Skeletal muscle cell (primary cell): Measurements from ENCODE around the gene ACADSB.

Experiments
- DNase-seq: peaks from one replicate; pipeline ENCODE4 v3.0.0-alpha.2; 2010; ENCODE audit warnings: low read depth
- H3K4me3 ChIP-seq: 2 replicates; pipeline ENCODE4 v1.5.1; 2011; ENCODE audit warnings: low read depth, mild to moderate bottlenecking, control low read depth, low read length, moderate library complexity

Gene ACADSB

GRCh38 chr10:123087348-123087747 lies 78.5 kb downstream of the ACADSB start:
- H3K4me3 ChIP-seq = no peak overlapping the region
- DNase-seq = no peak

GRCh38 chr10:123087786-123088185 lies 79.0 kb downstream of the ACADSB start:
- no peak for DNase-seq
- no peak overlapping the region for H3K4me3 ChIP-seq

- no peak overlapping the region for H3K4me3 ChIP-seq
- no peak for DNase-seq
Observed at GRCh38 chr10:123092635-123093414, 84.0 kb downstream of the ACADSB start.

- H3K4me3 ChIP-seq = no peak overlapping the region
- no peak for DNase-seq
Observed at GRCh38 chr10:123093489-123093888, 84.7 kb downstream of the ACADSB start.

- no peak overlapping the region for H3K4me3 ChIP-seq
- DNase-seq = no peak
Observed at GRCh38 chr10:123096452-123096851, 87.6 kb downstream of the ACADSB start.

- no peak for DNase-seq
- H3K4me3 ChIP-seq = no peak overlapping the region
Observed at GRCh38 chr10:123097039-123097438, 88.2 kb downstream of the ACADSB start.

GRCh38 chr10:123100030-123100762 lies 91.4 kb downstream of the ACADSB start:
- H3K4me3 ChIP-seq = no peak overlapping the region
- no peak for DNase-seq

GRCh38 chr10:123101872-123102271 lies 93.1 kb downstream of the ACADSB start:
- H3K4me3 ChIP-seq = no peak overlapping the region
- no peak for DNase-seq

GRCh38 chr10:123102673-123103072 lies 93.9 kb downstream of the ACADSB start:
- no peak for DNase-seq
- H3K4me3 ChIP-seq = no peak overlapping the region

- no peak for DNase-seq
- H3K4me3 ChIP-seq = no peak overlapping the region
Observed at GRCh38 chr10:123103944-123104343, 95.1 kb downstream of the ACADSB start.
